ENCODE data around the gene RNF130.
"Not testable (repeated sequence)": the region's sequence is repeated elsewhere in the genome, so short reads cannot be mapped to it uniquely, and the experiment has no call there.

RNF130 gene

GRCh38 chr5:180013678-180014077, 57.9 kb downstream of the RNF130 start:
- no peak for DNase-seq

GRCh38 chr5:180012316-180012715, 59.2 kb downstream of the RNF130 start:
- no peak for DNase-seq

- DNase-seq: no peak
Observed at GRCh38 chr5:180010636-180011035, 60.9 kb downstream of the RNF130 start.

- no peak for DNase-seq
Observed at GRCh38 chr5:180009581-180009980, 62.0 kb downstream of the RNF130 start.

GRCh38 chr5:180008433-180008832, 63.1 kb downstream of the RNF130 start:
- no peak for DNase-seq

- no peak for DNase-seq
Observed at GRCh38 chr5:180007582-180007981, 64.0 kb downstream of the RNF130 start.

- DNase-seq: no peak
Observed at GRCh38 chr5:180006141-180006540, 65.4 kb downstream of the RNF130 start.

GRCh38 chr5:180003127-180003526, 68.4 kb downstream of the RNF130 start:
- DNase-seq: no peak

GRCh38 chr5:180001742-180002141, 69.8 kb downstream of the RNF130 start:
- no peak for DNase-seq

- no peak for DNase-seq
Observed at GRCh38 chr5:180001136-180001535, 70.4 kb downstream of the RNF130 start.

GRCh38 chr5:179998485-179998884, 73.1 kb downstream of the RNF130 start:
- no peak for DNase-seq

- no peak for DNase-seq
Observed at GRCh38 chr5:179994583-179995323, 76.8 kb downstream of the RNF130 start.

- DNase-seq: not testable (repeated sequence)
Observed at GRCh38 chr5:179992855-179993254, 78.7 kb downstream of the RNF130 start.

GRCh38 chr5:179991106-179991505, 80.5 kb downstream of the RNF130 start:
- no peak for DNase-seq

- DNase-seq: not testable (repeated sequence)
Observed at GRCh38 chr5:179990525-179990924, 81.0 kb downstream of the RNF130 start.

- no peak for DNase-seq
Observed at GRCh38 chr5:179986328-179986727, 85.2 kb downstream of the RNF130 start.

GRCh38 chr5:179981636-179982035, 89.9 kb downstream of the RNF130 start:
- DNase-seq: no peak

- no peak for DNase-seq
Observed at GRCh38 chr5:179980767-179981166, 90.8 kb downstream of the RNF130 start.

GRCh38 chr5:179978792-179979191, 92.8 kb downstream of the RNF130 start:
- no peak for DNase-seq

GRCh38 chr5:179975713-179976134, 95.8 kb downstream of the RNF130 start:
- DNase-seq: no peak

GRCh38 chr5:179974946-179975712, 96.4 kb downstream of the RNF130 start:
- no peak for DNase-seq

GRCh38 chr5:179974246-179974945, 97.2 kb downstream of the RNF130 start:
- no peak for DNase-seq

- no peak for DNase-seq
Observed at GRCh38 chr5:179973391-179973790, 98.2 kb downstream of the RNF130 start.

GRCh38 chr5:179969110-179969509, 102.4 kb downstream of the RNF130 start:
- DNase-seq: no peak

Data from cortex of kidney (tissue), 1 donor.